Gastroesophageal sphincter (tissue), 4 donors: ENCODE measurements around the gene SPATA16. TPM values are rescaled to one million over a fixed set of nuclear protein-coding genes. Genes with fewer than 3 reads are reported as not detected.

Experiments used
- ATAC-seq: fragments of 150-250 bp; one replicate; pipeline ENCODE4 v1.9.1; 2016; ENCODE audit warnings: mild to moderate bottlenecking, moderate library complexity
- H3K27ac ChIP-seq, 4 donors: fragments of 200-600 bp; sonication (generic) in 3 of 4; 1 replicate in 3 of 4; 2 replicates in 1 of 4; pipeline ENCODE4 v1.5.1; 2016 to 2019
- H3K27me3 ChIP-seq: fragments of 200-600 bp; sonication (generic); one replicate; pipeline ENCODE4 v1.5.1; 2019
- H3K36me3 ChIP-seq, 2 donors: fragments of 200-600 bp; sonication (generic); one replicate each; pipeline ENCODE4 v1.5.1; 2019; ENCODE audit warnings: control low read depth in 1 of 2
- H3K4me1 ChIP-seq, 3 donors: fragments of 200-600 bp; sonication (generic); 1 replicate in 2 of 3; 2 replicates in 1 of 3; pipeline ENCODE4 v1.5.1; 2016 to 2019; ENCODE audit warnings: control low read depth in 2 of 3
- H3K4me3 ChIP-seq, 2 donors: fragments of 200-600 bp; sonication (generic); one replicate each; pipeline ENCODE4 v1.5.1; 2019; ENCODE audit warnings: mild to moderate bottlenecking in 1 of 2, moderate library complexity in 1 of 2
- H3K9me3 ChIP-seq, 3 donors: fragments of 200-600 bp; sonication (generic); one replicate each; pipeline ENCODE4 v1.5.1; 2017 to 2019; ENCODE audit warnings: control low read depth in 2 of 3
- CTCF ChIP-seq, 4 experiments: fragments of 200-600 bp in 2 of 4; fragments of 450-650 bp in 2 of 4; sonication (generic) in 1 of 4; IDR thresholded peaks; one replicate each; pipeline ENCODE4 v1.5.1; 2017 to 2019; ENCODE audit warnings: antibody characterized with exemption in 4 of 4, mild to moderate bottlenecking in 2 of 4, moderate library complexity in 2 of 4
- EP300 ChIP-seq: sonication (generic); formaldehyde crosslinking; IDR thresholded peaks from one replicate; pipeline ENCODE4 v1.6.1; 2017; ENCODE audit warnings: antibody characterized with exemption, mild to moderate bottlenecking
- POLR2A ChIP-seq, 2 donors: fragments of 450-650 bp; IDR thresholded peaks; one replicate each; pipeline ENCODE4 v1.6.1; 2017; ENCODE audit warnings: antibody characterized with exemption in 2 of 2, mild to moderate bottlenecking in 2 of 2, moderate library complexity in 1 of 2
- POLR2AphosphoS5 ChIP-seq: sonication (generic); formaldehyde crosslinking; IDR thresholded peaks from one replicate; pipeline ENCODE4 v1.6.1; 2017; ENCODE audit warnings: antibody characterized with exemption
- WGBS, 2 donors: methylation state at CpG; one replicate each; pipeline ENCODE4 v1.1.5; 2018; ENCODE audit warnings: low coverage in 1 of 2; 5-methylcytosine and 5-hydroxymethylcytosine counted together
- total RNA-seq, 4 donors: library from RNA; depleted of rRNA; stranded (reverse); fragments of >200 nt; gene quantifications; one replicate each; pipeline ENCODE4 v1.1.0, GENCODE V29; 2016

Gene SPATA16
- total RNA-seq, 4 donors from 2014 or later = not detected

GRCh38 chr3:173098959-173099358, 42.1 kb downstream of the SPATA16 start:
- TF ChIP-seq CTCF (IDR thresholded peaks at IDR 0.05) (no peak), POLR2A (IDR thresholded peaks at IDR 0.05) (no peak), POLR2AphosphoS5 (no peak), EP300 (no peak)
- Histone ChIP-seq H3K4me1 (no peaks in the 10 kb centered on the region), H3K9me3 (peaks cover 0 to 11% (median 0%) of the 10 kb centered on the region in 3 donors), H3K27me3 (no peaks in the 10 kb centered on the region), H3K27ac (no peak overlapping the region), H3K4me3 (no peak overlapping the region), H3K36me3 (no peaks in the 10 kb centered on the region)
- WGBS, 2 donors = 89 to 100% methylated on average over 1 of the region's 1 CpG
- ATAC-seq = no peak

- no peaks in the 10 kb centered on the region for H3K9me3 ChIP-seq
- H3K36me3 ChIP-seq = no peaks in the 10 kb centered on the region
- H3K4me1 ChIP-seq = no peaks in the 10 kb centered on the region
- no peak overlapping the region for H3K4me3 ChIP-seq
- no peaks in the 10 kb centered on the region for H3K27me3 ChIP-seq
- TF ChIP-seq CTCF (IDR thresholded peaks at IDR 0.05) = no peak
- TF ChIP-seq POLR2A (IDR thresholded peaks at IDR 0.05) = no peak
- no peak for TF ChIP-seq EP300
- TF ChIP-seq POLR2AphosphoS5 = no peak
- WGBS, 2 donors = 55 to 68% methylated on average over 4 of the region's 4 CpGs
- H3K27ac ChIP-seq = no peak overlapping the region
- ATAC-seq = no peak
Measured at GRCh38 chr3:173096994-173097785, 43.8 kb downstream of the SPATA16 start.

- H3K27ac ChIP-seq = no peak overlapping the region
- 85 to 86% methylated on average over 3 of the region's 3 CpGs for WGBS, 2 donors
- H3K4me1 ChIP-seq = no peaks in the 10 kb centered on the region
- H3K36me3 ChIP-seq = no peaks in the 10 kb centered on the region
- no peak for ATAC-seq
- no peaks in the 10 kb centered on the region for H3K27me3 ChIP-seq
- H3K4me3 ChIP-seq = no peak overlapping the region
- no peaks in the 10 kb centered on the region for H3K9me3 ChIP-seq
- TF ChIP-seq EP300 = no peak
- no peak for TF ChIP-seq POLR2A (IDR thresholded peaks at IDR 0.05)
Measured at GRCh38 chr3:173096140-173096539, 44.9 kb downstream of the SPATA16 start.

- H3K36me3 ChIP-seq = no peaks in the 10 kb centered on the region
- no peak overlapping the region for H3K27ac ChIP-seq
- no peaks in the 10 kb centered on the region for H3K27me3 ChIP-seq
- H3K4me1 ChIP-seq = no peaks in the 10 kb centered on the region
- no peak for ATAC-seq
- 63 to 76% methylated on average over 1 of the region's 1 CpG for WGBS, 2 donors
- peaks cover 0 to 6% (median 0%) of the 10 kb centered on the region in 3 donors for H3K9me3 ChIP-seq
- TF ChIP-seq POLR2A (IDR thresholded peaks at IDR 0.05) (no peak), POLR2AphosphoS5 (no peak), CTCF (IDR thresholded peaks at IDR 0.05) (no peak), EP300 (no peak)
- no peak overlapping the region for H3K4me3 ChIP-seq
Measured at GRCh38 chr3:173092038-173092437, 49.0 kb downstream of the SPATA16 start.

GRCh38 chr3:173090492-173090891, 50.5 kb downstream of the SPATA16 start:
- H3K9me3 ChIP-seq = peaks cover 0 to 21% (median 0%) of the 10 kb centered on the region in 3 donors
- no peak overlapping the region for H3K4me3 ChIP-seq
- H3K36me3 ChIP-seq = no peaks in the 10 kb centered on the region
- TF ChIP-seq POLR2AphosphoS5 (no peak), POLR2A (IDR thresholded peaks at IDR 0.05) (no peak), CTCF (IDR thresholded peaks at IDR 0.05) (no peak), EP300 (no peak)
- no peak for ATAC-seq
- no peaks in the 10 kb centered on the region for H3K4me1 ChIP-seq
- no peak overlapping the region for H3K27ac ChIP-seq
- no peaks in the 10 kb centered on the region for H3K27me3 ChIP-seq
- WGBS, 2 donors = 71 to 86% methylated on average over 2 to 3 of the region's 3 CpGs
